NCI-H1092 treated with DMSO at 0.1 percent for 48 hours (cell line): ENCODE data around the gene DOCK8.

ENCODE experiments used
- DNase-seq: peaks from one replicate; lab custom pipeline; 2025; lab: John Stamatoyannopoulos, UW

DOCK8 gene

GRCh38 chr9:459491-460444 lies 245.1 kb downstream of the DOCK8 start:
- DNase-seq: no peak

- DNase-seq: no peak
These were observed 247.5 kb downstream of the DOCK8 start for GRCh38 chr9:462121-462520.

GRCh38 chr9:462606-463005 lies 247.9 kb downstream of the DOCK8 start:
- no peak for DNase-seq

- DNase-seq: no peak
These were observed 248.9 kb downstream of the DOCK8 start for GRCh38 chr9:463455-464171.

- DNase-seq: no peak
These were observed 252.1 kb downstream of the DOCK8 start for GRCh38 chr9:466747-467146.

GRCh38 chr9:468766-469426 lies 254.2 kb downstream of the DOCK8 start:
- no peak for DNase-seq

- peak; percentile 85 for DNase-seq
These were observed 255.2 kb downstream of the DOCK8 start for GRCh38 chr9:469672-470551.

- DNase-seq: no peak
These were observed 256.0 kb downstream of the DOCK8 start for GRCh38 chr9:470552-471194.

- DNase-seq: no peak
These were observed 256.7 kb downstream of the DOCK8 start for GRCh38 chr9:471320-471719.

- no peak for DNase-seq
These were observed 257.9 kb downstream of the DOCK8 start for GRCh38 chr9:472479-473075.

GRCh38 chr9:477193-477592 lies 262.5 kb downstream of the DOCK8 start:
- DNase-seq: no peak

GRCh38 chr9:479304-479970 lies 264.8 kb downstream of the DOCK8 start:
- no peak for DNase-seq

GRCh38 chr9:479971-480350 lies 265.3 kb downstream of the DOCK8 start:
- DNase-seq: no peak

- DNase-seq: no peak
These were observed 268.1 kb downstream of the DOCK8 start for GRCh38 chr9:482739-483138.

GRCh38 chr9:486156-486555 lies 271.5 kb downstream of the DOCK8 start:
- DNase-seq: no peak

- DNase-seq: no peak
These were observed 272.8 kb downstream of the DOCK8 start for GRCh38 chr9:487429-487828.

- no peak for DNase-seq
These were observed 273.8 kb downstream of the DOCK8 start for GRCh38 chr9:488448-488847.

GRCh38 chr9:489198-490197 lies 274.8 kb downstream of the DOCK8 start:
- DNase-seq: no peak

- no peak for DNase-seq
These were observed 280.1 kb downstream of the DOCK8 start for GRCh38 chr9:494764-495163.
